GM13977 (cell line): ENCODE data around the gene CHST12.
"Not testable (repeated sequence)": the region's sequence is repeated elsewhere in the genome, so short reads cannot be mapped to it uniquely, and the experiment has no call there.

Experiments used
- DNase-seq: peaks from one replicate; pipeline ENCODE4 v3.0.0; 2012; ENCODE audit warnings: low spot score
- in situ Hi-C: fragments of 300-500 bp; cut with MboI; formaldehyde crosslinking; loops from one replicate; pipeline ENCODE4 v1.12.0; 2022; ENCODE audit warnings: low sequenced_read_pairs, low pct_unique_long_range_greater_than_20kb, mixed read lengths, inconsistent platforms; ENCODE audit not compliant: unreplicated experiment
- TF ChIP-seq, protein P1 (sequence below): IDR thresholded peaks from 2 replicates; pipeline ENCODE4 v1.5.1; 2012; ENCODE audit warnings: mild to moderate bottlenecking, control low read depth; ENCODE audit not compliant: insufficient read depth; ENCODE audit errors: extremely low read depth, missing control alignments

The CHST12 gene

DNA sequence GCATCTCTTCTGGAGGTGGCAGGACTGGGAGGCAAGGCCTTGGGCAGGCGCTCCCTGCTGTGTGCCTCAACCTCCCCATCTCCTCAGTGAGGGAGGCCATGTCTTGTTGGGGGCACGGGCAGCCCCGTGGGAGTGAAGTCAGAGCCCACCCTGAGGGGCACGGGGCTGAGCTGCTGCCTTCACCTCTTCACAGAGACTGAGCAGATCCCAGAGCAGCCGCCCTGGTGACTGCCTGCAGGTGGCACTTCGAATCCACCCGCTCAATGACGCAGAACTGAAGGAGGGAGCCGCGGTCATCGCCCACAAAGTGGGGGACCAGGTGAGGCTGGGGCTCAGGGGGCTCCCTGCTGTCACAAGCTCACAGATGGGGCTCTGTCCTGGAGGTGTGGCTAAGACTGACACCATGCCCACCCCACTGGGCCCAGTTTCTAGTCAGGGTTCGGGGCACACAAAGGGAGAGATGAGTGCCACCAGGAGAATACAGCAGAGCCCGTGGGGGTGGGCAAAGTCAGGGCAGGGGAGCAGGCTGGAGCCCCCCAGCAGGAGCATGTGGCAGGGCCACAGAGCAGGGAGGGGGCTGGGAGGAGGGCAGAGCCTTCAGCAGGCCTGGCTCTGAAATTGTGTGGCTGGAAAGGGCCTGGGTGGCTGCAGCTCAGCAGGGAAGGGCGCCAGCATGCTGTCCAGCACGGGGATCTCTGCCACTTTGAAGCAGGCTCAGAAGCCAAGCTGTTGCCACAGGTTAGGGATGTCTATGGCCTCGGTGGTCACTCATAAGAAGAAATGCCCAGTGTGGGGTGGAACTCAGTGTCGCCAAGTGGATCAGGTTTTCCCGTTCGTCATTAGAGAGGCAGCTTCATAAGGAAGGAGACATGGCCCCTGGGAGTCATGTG, 18.8 kb upstream of the CHST12 start:
- in situ Hi-C loops: no loop called here
- TF ChIP-seq, protein P1, sequence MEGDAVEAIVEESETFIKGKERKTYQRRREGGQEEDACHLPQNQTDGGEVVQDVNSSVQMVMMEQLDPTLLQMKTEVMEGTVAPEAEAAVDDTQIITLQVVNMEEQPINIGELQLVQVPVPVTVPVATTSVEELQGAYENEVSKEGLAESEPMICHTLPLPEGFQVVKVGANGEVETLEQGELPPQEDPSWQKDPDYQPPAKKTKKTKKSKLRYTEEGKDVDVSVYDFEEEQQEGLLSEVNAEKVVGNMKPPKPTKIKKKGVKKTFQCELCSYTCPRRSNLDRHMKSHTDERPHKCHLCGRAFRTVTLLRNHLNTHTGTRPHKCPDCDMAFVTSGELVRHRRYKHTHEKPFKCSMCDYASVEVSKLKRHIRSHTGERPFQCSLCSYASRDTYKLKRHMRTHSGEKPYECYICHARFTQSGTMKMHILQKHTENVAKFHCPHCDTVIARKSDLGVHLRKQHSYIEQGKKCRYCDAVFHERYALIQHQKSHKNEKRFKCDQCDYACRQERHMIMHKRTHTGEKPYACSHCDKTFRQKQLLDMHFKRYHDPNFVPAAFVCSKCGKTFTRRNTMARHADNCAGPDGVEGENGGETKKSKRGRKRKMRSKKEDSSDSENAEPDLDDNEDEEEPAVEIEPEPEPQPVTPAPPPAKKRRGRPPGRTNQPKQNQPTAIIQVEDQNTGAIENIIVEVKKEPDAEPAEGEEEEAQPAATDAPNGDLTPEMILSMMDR: peak; percentile 33
- DNase-seq: no peak

DNA sequence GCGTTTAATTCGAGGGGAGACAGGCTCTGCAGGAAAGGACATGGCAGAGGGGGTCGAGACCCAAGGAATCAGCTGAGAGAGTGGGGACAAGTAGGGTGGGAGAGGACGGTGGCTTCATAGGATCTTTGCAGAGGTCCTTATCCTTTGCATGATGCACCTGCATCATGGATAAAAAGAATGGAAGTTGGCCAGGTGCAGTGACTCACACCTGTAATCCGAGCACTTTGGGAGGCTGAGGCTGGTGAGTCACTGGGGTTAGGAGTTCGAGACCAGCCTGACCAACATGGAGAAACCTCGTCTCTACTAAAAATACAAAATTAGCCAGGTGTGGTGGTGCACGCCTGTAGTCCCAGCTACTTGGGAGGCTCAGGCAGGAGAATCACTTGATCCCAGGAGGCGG, 17.3 kb upstream of the CHST12 start:
- DNase-seq, in situ Hi-C loops: not testable (repeated sequence)

DNA sequence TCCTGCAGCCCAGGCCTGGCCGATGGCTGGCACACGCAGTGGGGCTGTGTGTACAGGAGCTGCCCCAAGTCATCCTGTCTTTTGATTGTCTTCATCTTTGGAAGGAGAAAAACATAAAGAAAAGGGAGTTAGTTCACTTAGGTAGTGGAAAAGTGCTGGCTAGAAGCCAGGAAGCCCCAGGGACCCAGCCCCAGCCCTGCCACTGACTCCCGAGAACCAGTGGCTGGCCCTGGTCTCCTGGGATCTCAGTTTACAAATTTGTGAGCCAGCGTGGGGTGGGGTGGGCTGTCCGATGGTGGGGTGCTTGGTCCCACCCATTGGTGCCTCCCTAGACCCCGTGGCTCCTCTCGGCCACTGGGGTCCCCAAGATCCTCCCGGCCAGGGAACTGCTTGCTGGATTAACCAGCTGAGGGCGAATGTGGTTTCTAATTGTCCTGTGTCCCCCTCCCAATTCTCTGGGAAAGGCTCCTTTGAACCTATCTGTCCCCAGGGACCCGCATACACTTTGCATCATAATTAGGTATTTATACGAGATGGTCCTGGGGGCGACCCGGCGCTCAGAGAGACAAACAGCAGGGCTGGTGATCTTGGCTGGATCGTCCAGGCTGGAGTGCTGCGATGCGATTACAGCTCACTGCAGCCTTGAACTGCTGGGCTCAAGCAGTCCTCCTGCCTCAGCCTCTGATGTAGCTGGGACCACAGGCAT, 16.3 kb upstream of the CHST12 start:
- TF ChIP-seq, protein P1: no peak
- no peak for DNase-seq
- in situ Hi-C loops: no loop called here

DNA sequence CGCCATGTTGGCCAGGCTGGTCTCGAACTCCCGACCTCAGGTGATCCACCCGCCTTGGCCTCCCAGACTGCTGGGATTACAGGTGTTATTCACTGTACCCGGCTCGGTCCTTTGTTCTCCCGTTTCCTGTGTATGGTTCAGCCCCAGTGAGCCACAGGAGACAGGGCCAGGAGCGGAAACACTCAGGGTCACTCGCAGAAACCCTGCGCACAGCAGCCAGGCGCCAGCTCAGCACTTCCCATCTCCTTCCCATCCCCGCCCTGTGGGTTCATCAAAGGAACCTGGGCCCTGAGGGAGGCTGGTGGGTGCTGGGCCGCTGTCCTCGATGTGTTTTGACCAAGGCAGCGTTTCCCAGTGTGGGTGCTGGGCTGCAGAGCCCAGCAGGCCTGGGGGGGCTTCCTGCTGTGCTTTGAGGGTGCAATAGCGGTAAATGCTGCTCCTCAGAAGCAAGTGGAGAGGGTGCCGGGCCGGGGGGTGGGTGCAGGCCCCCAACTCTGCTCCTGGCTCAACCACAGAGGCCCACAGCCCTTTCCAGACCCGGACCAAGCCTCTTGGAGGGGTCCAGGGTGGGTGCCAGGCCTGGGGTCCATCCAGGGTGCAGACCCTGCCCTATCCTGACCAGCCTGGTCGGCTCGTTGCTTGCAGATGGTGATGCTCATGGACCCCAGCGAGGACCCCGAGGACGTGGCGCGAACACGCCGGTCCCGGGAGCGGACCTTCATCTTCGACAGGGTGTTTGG, 15.3 kb upstream of the CHST12 start:
- in situ Hi-C loops: no loop called here
- TF ChIP-seq, protein P1: no peak
- no peak for DNase-seq

DNA sequence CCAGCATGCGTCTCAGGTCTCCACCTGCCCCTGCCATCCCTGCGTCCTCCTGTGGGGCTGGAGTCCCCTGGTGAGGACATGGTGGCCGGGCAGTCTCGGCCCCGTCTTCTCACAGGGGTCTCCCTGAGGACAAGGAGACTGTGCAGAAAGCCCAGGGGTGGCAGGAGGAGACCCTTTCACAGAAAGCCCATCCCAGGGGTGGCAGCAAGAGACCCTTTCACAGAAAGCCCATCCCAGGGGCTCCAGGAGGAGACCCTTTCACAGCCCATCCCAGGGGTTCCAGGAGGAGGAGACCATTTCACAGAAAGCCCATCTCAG, 14.8 kb upstream of the CHST12 start:
- in situ Hi-C loops: no loop called here
- DNase-seq: no peak
- TF ChIP-seq, protein P1: no peak

DNA sequence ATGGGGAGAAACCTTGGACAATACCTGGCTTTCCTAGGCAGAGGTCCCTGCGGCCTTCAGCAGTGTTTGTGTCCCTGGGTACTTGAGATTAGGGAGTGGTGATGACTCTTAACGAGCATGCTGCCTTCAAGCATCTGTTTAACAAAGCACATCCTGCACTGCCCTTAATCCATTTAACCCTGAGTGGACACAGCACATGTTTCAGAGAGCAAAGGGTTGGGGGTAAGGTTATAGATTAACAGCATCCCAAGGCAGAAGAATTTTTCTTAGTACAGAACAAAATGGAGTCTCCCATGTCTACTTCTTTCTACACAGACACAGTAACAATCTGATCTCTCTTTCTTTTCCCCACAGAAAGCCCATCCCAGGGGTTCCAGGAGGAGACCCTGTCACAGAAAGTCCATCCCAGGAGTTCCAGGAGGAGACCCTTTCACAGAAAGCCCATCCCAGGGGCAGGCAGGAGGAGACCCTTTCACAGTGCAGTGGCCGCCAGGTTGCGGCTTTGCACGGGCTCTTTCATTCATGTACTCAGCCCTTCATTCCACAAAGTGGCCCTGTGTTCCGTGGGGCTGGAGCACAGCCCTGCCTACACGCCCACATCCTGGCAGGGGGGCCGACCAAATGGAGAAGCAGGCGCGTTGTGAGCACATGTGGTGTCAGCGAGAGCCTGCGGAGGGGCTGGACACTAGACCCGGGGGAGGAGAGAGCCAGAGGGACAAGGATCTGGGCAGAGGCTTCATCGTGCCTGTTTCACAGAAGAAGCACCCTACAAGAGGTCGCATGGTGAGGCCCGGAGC, 13.2 kb upstream of the CHST12 start:
- in situ Hi-C loops, DNase-seq: not testable (repeated sequence)

DNA sequence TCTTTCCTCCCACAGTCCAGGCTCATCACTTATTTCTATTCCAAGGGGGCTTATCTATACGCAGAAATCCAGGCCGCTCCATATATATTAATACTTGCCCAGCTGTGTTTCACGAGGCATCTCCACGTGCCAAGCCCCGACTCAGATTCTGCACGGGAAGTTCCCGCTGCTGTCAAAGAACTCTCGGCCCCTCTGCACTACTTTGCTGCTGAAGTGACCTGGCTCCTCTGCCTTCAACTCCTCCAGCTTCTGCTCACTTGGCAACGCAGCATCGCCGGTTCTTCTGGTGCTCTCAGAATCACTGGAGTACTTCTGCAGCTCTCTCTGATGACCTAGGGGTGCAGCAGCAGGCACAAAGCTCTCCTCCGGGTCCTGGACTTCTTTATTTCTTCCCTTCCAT, 9.7 kb upstream of the CHST12 start:
- in situ Hi-C loops: no loop called here
- no peak for DNase-seq
- TF ChIP-seq, protein P1: no peak
